HG03060 (cell line): Measurements from ENCODE around the gene SMIM35.

Experiments
- ATAC-seq: cut with Tn5 transposase; IDR thresholded peaks from one replicate; pipeline ENCODE4 v1.9.1; 2021; ENCODE audit warnings: low read depth, moderate number of reproducible peaks; ENCODE audit not compliant: unreplicated experiment

The SMIM35 gene

GRCh38 chr11:118111019-118111743 is 24.4 kb upstream of the SMIM35 start:
- ATAC-seq, result no peak

GRCh38 chr11:118109231-118109630 is 22.5 kb upstream of the SMIM35 start:
- no peak for ATAC-seq

DNA sequence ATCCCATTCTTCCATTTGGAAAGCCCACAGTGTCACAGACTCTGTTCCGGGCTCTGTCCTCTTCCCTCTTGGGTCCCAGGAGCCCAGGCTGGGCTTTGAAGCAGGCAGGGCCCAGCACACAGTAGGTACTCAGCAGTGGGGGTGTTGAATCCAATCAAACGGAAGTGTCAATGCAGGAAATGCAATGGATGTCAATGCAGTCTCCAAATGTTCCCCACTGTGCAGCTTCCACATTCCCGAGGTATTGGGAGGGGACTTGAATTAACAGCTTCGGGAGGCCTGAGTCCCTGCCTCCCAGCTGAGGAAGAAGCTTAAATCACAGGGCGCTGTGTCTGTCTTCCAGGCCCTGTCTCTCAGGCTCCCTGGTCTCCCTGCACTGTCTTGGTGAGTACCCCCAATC is 21.8 kb upstream of the SMIM35 start:
- ATAC-seq, result no peak

- no peak for ATAC-seq
Observed at GRCh38 chr11:118106789-118107335, 20.1 kb upstream of the SMIM35 start.

- ATAC-seq, result no peak
Observed at GRCh38 chr11:118105657-118106305, 19.0 kb upstream of the SMIM35 start.

- ATAC-seq, result no peak
Observed at GRCh38 chr11:118104491-118104890, 17.7 kb upstream of the SMIM35 start.

GRCh38 chr11:118102721-118103261 is 16.0 kb upstream of the SMIM35 start:
- no peak for ATAC-seq

DNA sequence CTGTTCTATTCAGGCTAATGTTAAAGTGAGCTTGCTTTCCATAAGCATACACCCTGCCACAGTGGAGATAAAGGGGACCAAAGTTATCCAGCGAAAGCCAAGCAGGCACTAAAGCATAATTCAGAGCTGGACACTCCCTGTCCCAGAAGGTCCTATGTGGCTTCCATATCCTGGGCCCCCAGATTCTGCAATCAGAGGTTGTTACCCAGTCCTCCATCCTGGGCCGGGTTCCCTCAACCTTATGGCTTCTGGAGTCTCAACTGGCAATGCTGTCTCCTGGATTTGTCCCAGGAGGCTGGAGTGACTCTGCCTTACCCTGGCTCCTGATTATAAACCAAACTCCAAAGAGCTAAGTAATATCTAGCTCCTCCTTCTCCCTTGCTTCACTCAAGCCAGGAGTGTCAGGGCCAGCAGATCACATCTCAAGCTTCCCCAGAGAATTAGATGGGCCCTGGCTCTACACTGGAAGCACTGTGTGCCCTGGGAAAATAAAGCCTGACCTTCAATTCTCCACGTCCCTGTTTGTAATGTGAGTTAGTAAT is 14.0 kb upstream of the SMIM35 start:
- no peak for ATAC-seq

DNA sequence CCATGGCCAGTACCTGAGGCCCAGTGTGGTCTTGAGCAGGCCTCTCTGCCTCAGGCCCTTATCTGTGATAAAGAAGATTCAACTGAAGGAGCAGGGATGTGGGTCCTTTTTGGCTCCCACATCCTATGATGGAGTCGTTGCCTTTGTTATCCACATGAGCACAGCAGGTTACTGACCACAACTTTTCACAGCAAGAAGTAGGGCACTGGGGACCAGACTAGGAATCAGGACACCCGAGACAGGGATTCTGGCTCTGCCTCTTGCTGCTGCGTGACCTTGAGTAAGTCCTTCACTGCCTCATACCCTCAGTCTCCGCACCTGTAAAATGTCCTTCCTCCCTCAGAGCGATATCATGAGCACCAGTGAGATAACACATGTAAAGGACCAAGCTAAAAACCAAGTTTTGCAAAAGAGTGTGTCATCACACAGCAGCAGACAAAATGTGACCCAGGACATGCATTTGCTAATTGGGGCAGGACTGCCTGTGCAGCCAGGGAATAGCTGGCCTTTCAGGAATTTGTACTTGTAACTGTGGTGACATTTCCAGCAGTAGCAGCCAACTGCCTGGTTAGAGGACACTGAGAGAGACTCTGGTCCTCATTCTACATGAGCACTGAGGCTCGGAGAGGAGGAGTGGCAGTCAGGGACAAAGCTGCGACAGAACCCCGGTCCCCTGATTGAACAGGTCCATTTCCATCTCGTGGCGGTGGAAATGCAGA is 13.2 kb upstream of the SMIM35 start:
- ATAC-seq, result no peak

- no peak for ATAC-seq
Observed at GRCh38 chr11:118098996-118099837, 12.5 kb upstream of the SMIM35 start.

- no peak for ATAC-seq
Observed at GRCh38 chr11:118095967-118096367, 9.2 kb upstream of the SMIM35 start.

DNA sequence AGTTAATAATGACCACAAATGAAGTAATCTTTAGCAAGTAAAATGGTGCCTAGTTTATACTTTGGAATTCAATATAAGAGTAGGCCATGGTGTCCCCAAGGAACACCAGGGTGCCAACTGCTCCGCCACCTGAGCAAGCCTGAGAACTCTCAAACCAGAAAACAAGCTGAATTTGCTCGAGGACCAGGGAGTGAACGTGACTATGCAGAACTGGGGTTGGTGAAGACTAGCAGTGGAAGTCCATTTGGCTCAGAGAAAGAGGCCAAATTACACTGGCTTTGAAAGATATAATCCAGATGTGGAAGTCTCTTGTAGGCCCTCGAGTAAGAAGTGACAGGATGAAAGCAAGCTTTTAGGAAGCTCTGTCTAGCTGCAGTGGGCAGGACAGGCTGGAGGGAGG is 8.7 kb upstream of the SMIM35 start:
- ATAC-seq, result no peak

DNA sequence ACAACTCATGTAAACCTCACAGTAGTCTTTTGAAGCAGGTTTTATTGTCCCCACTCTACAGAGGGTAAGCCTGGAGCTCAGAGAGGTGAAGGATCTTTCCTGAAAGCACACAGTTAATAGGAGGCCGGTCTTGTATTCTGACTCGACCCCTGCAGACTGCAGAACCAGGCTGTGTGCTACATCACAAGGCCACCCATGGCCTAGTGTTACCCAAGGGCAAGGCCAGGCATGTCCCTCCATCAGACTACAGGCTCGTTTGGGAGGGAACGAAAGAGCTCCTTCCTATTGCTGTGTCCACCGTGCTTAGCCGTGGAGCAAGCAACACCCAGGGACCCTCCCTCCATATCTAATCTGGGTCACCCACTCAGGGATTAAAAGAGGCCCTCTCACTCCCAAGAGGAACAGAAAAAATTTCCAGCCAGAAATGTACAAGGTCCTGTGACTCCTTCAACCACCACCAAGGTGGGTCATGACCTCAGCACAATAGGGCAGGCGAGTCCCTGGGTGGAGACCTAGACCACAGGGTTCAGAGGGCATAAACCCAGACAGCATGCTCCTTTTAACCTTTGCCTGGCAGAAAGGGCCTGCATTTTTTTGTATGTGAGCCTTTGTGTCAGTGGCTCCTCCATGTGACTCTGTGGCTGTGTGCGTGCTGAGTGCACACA is 6.3 kb upstream of the SMIM35 start:
- no peak for ATAC-seq

DNA sequence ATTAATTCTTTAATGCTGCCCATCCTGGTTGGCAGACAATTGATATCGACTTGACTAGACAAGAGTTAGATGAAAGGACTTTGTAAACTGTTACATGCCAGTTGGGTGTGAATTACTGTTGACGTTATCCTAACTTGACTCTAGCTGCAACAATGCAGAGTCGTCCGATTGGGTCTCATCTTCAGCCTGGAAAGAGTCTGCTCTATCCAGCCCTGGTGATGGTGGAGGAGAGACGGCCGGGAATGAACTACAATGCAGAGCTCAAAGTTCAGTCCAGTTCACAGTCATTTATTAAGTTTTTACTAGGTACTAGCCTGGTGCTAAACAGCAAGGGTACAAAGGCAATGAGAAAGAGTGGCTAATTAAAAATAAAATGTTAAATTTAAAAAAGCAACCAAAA is 4.9 kb upstream of the SMIM35 start:
- ATAC-seq, result no peak

DNA sequence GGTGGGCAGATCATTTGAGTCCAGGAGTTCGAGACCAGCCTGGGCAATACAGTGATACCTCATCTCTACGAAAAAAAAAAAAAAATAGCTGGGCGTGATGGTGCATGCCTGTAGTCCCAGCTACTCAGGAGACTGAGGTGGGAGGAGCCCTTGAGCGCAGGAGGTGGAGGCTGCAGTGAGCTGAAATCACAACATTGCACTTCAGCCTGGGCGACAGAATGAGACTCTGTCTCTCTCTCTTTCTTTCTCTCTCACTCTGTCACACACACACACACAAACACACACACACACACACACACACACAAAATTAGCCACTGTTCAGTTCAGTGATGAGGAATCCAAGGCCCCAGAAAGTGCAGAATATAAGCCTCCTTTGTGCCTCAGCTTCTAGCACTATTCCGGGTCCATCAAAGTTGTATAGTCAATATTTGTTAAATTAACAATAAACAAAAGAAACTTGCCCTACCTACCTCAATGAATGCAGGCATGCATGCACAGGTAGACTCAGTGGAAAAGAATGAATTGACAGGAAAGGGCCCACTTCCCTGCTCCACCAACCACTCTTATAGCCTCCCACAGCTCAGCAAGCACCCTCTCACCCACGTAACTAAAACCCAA is 3.9 kb upstream of the SMIM35 start:
- no peak for ATAC-seq

GRCh38 chr11:118088531-118088930 is 1.8 kb upstream of the SMIM35 start:
- no peak for ATAC-seq

DNA sequence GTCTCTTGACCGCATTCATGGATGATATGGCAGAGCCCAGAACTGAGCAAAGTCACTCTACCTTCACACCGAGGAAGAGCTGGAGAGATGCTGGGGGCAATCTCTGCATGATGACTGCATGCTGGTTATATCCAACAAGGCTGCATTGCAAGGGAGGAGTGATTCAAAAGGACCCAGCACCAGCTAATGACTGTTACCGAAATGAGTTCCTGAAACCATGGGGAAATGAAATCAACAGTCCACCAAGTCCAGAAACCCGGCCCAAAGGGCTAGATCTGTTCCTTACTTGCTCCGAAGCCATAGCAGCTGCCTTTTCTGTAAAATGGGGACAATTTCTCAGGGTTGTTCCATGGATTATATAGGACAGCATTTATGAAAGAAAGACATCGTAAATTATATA is 1.2 kb upstream of the SMIM35 start:
- ATAC-seq, result no peak

GRCh38 chr11:118084656-118085055 is 2.1 kb downstream of the SMIM35 start:
- ATAC-seq, result no peak

- ATAC-seq, result no peak
Observed at GRCh38 chr11:118084247-118084646, 2.5 kb downstream of the SMIM35 start.
